Effector memory CD8-positive, alpha-beta T cell (primary cell): ENCODE measurements around the gene TUBA3C.

Experiments
- ATAC-seq: fragments of 150-1000 bp; cut with Tn5 transposase; replicated peaks from 2 replicates; pipeline ENCODE4 v1.10.0; 2021; ENCODE audit warnings: mild to moderate bottlenecking, moderate library complexity
- DNase-seq, 3 experiments: peaks; one replicate each; pipeline ENCODE4 v3.0.0; 2021
- H3K27ac Mint-ChIP-seq, 2 donors: one replicate each; pipeline ENCODE4 v1.8.0; 2022; ENCODE audit warnings: mild to moderate bottlenecking in 2 of 2, mixed read lengths in 2 of 2, moderate library complexity in 2 of 2
- H3K27me3 Mint-ChIP-seq, 2 donors: one replicate each; pipeline ENCODE4 v1.8.0; 2022; ENCODE audit warnings: mixed read lengths in 2 of 2
- H3K36me3 Mint-ChIP-seq: one replicate; pipeline ENCODE4 v1.8.0; 2022; ENCODE audit warnings: mild to moderate bottlenecking, moderate library complexity, mixed read lengths; ENCODE audit not compliant: insufficient read depth
- H3K4me1 Mint-ChIP-seq, 2 donors: one replicate each; pipeline ENCODE4 v1.8.0; 2022; ENCODE audit warnings: low read depth in 2 of 2, mixed read lengths in 2 of 2
- H3K4me3 Mint-ChIP-seq, 2 donors: one replicate each; pipeline ENCODE4 v1.8.0; 2022; ENCODE audit warnings: mild to moderate bottlenecking in 2 of 2, mixed read lengths in 2 of 2, moderate library complexity in 2 of 2
- H3K9me3 Mint-ChIP-seq, 2 donors: one replicate each; pipeline ENCODE4 v1.8.0; 2022; ENCODE audit warnings: mixed read lengths in 2 of 2

The TUBA3C gene

GRCh38 chr13:19157461-19157860 lies 24.2 kb downstream of the TUBA3C start:
- Mint-ChIP-seq H3K4me3 (no peak overlapping the region), H3K4me1 (no peaks in the 10 kb centered on the region), H3K9me3 (peaks cover 0 to 2% of the 10 kb centered on the region in 2 donors), H3K36me3 (no peaks in the 10 kb centered on the region), H3K27ac (no peak overlapping the region), H3K27me3 (no peaks in the 10 kb centered on the region)
- DNase-seq (no peak), ATAC-seq (no peak)

- H3K4me1 Mint-ChIP-seq = no peaks in the 10 kb centered on the region
- no peak overlapping the region for H3K4me3 Mint-ChIP-seq
- H3K36me3 Mint-ChIP-seq = no peaks in the 10 kb centered on the region
- DNase-seq (no peak), ATAC-seq (no peak)
- H3K9me3 Mint-ChIP-seq = peaks cover 0 to 2% of the 10 kb centered on the region in 2 donors
- no peaks in the 10 kb centered on the region for H3K27me3 Mint-ChIP-seq
- H3K27ac Mint-ChIP-seq = peak overlapping the region in 1 of 2 donors; percentile 51
Observed at GRCh38 chr13:19156013-19156825, 25.4 kb downstream of the TUBA3C start.

- Mint-ChIP-seq H3K4me1 (no peaks in the 10 kb centered on the region), H3K36me3 (no peaks in the 10 kb centered on the region), H3K9me3 (peaks cover 0 to 2% of the 10 kb centered on the region in 2 donors), H3K27me3 (no peaks in the 10 kb centered on the region), H3K4me3 (no peak overlapping the region), H3K27ac (no peak overlapping the region)
- DNase-seq (no peak), ATAC-seq (no peak)
Observed at GRCh38 chr13:19155321-19155861, 26.2 kb downstream of the TUBA3C start.

GRCh38 chr13:19154843-19155242 lies 26.8 kb downstream of the TUBA3C start:
- H3K27ac Mint-ChIP-seq = no peak overlapping the region
- no peak overlapping the region for H3K4me3 Mint-ChIP-seq
- H3K9me3 Mint-ChIP-seq = peaks cover 2 to 4% of the 10 kb centered on the region in 2 donors
- H3K4me1 Mint-ChIP-seq = no peaks in the 10 kb centered on the region
- DNase-seq = no peak
- no peaks in the 10 kb centered on the region for H3K36me3 Mint-ChIP-seq
- ATAC-seq = no peak
- no peaks in the 10 kb centered on the region for H3K27me3 Mint-ChIP-seq

GRCh38 chr13:19153782-19154450 lies 27.7 kb downstream of the TUBA3C start:
- Mint-ChIP-seq H3K27me3 (no peaks in the 10 kb centered on the region), H3K27ac (no peak overlapping the region), H3K36me3 (no peaks in the 10 kb centered on the region), H3K9me3 (peaks cover 3 to 11% of the 10 kb centered on the region in 2 donors), H3K4me1 (no peaks in the 10 kb centered on the region), H3K4me3 (no peak overlapping the region)
- ATAC-seq (no peak), DNase-seq (no peak)

GRCh38 chr13:19152403-19152802 lies 29.2 kb downstream of the TUBA3C start:
- no peak for ATAC-seq
- H3K36me3 Mint-ChIP-seq = no peaks in the 10 kb centered on the region
- H3K27ac Mint-ChIP-seq = no peak overlapping the region
- no peak overlapping the region for H3K4me3 Mint-ChIP-seq
- H3K9me3 Mint-ChIP-seq = peaks cover 1 to 15% of the 10 kb centered on the region in 2 donors
- DNase-seq = no peak
- H3K4me1 Mint-ChIP-seq = no peaks in the 10 kb centered on the region
- no peaks in the 10 kb centered on the region for H3K27me3 Mint-ChIP-seq

GRCh38 chr13:19151581-19152263 lies 29.9 kb downstream of the TUBA3C start:
- no peak overlapping the region for H3K4me3 Mint-ChIP-seq
- DNase-seq (no peak), ATAC-seq (no peak)
- no peaks in the 10 kb centered on the region for H3K4me1 Mint-ChIP-seq
- no peak overlapping the region for H3K27ac Mint-ChIP-seq
- H3K27me3 Mint-ChIP-seq = no peaks in the 10 kb centered on the region
- H3K36me3 Mint-ChIP-seq = no peaks in the 10 kb centered on the region
- H3K9me3 Mint-ChIP-seq = peaks cover 1 to 15% of the 10 kb centered on the region in 2 donors

- ATAC-seq = no peak
- H3K9me3 Mint-ChIP-seq = peaks cover 1 to 15% of the 10 kb centered on the region in 2 donors
- H3K4me3 Mint-ChIP-seq = no peak overlapping the region
- DNase-seq = no peak
- no peak overlapping the region for H3K27ac Mint-ChIP-seq
- no peaks in the 10 kb centered on the region for H3K36me3 Mint-ChIP-seq
- H3K27me3 Mint-ChIP-seq = no peaks in the 10 kb centered on the region
- no peaks in the 10 kb centered on the region for H3K4me1 Mint-ChIP-seq
Observed at GRCh38 chr13:19150712-19151228, 30.9 kb downstream of the TUBA3C start.

GRCh38 chr13:19150226-19150625 lies 31.4 kb downstream of the TUBA3C start:
- H3K27ac Mint-ChIP-seq = no peak overlapping the region

GRCh38 chr13:19148561-19148960 lies 33.1 kb downstream of the TUBA3C start:
- DNase-seq = no peak
- Mint-ChIP-seq H3K9me3 (peaks cover 1 to 15% of the 10 kb centered on the region in 2 donors), H3K27ac (no peak overlapping the region), H3K27me3 (peaks cover 0 to 5% of the 10 kb centered on the region in 2 donors), H3K36me3 (no peaks in the 10 kb centered on the region), H3K4me1 (no peaks in the 10 kb centered on the region), H3K4me3 (no peak overlapping the region)
- ATAC-seq = no peak

More at GRCh38 chr13:19150226-19150625, 31.4 kb downstream of the TUBA3C start:
- Mint-ChIP-seq H3K4me1 (no peaks in the 10 kb centered on the region), H3K4me3 (no peak overlapping the region), H3K36me3 (no peaks in the 10 kb centered on the region), H3K27me3 (no peaks in the 10 kb centered on the region), H3K9me3 (peaks cover 1 to 15% of the 10 kb centered on the region in 2 donors)
- ATAC-seq (no peak), DNase-seq (no peak)
